NCI-H460 (cell line): ENCODE measurements around the gene NR1D2. TPM values are rescaled to one million over a fixed set of nuclear protein-coding genes. Genes with fewer than 3 reads are reported as not detected.

Experiments
- DNase-seq: peaks from one replicate; pipeline ENCODE4 v3.0.0-alpha.2; 2016; ENCODE audit warnings: low read depth; ENCODE audit errors: extremely low read depth
- total RNA-seq: library from RNA; depleted of rRNA; stranded (reverse); fragments of >200 nt; shearing (Covaris generic); gene quantifications from 2 replicates; pipeline ENCODE4 v1.2.3, GENCODE V29; 2014

NR1D2 gene
- total RNA-seq, 1 experiment from 2014 or later: 16.9 TPM

DNA sequence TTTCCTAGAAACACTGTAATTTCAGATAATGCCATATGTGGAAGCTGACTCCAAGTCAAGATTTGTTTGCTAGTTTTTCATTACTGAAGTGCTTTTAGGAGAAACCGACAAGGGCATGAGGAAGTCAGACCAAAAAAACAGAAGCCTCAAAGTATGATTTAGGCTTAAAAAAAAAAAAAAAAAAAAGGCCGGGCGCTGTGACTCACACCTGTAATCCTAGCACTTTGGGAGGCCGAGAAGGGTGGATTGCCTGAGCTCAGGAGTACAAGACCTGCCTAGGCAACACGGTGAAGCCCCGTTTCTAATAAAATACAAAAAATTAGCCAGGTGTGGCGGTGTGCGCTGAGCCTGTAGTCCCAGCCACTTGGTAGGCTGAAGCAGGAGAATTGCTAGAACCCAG, 16.6 kb upstream of the NR1D2 start:
- no peak for DNase-seq

DNA sequence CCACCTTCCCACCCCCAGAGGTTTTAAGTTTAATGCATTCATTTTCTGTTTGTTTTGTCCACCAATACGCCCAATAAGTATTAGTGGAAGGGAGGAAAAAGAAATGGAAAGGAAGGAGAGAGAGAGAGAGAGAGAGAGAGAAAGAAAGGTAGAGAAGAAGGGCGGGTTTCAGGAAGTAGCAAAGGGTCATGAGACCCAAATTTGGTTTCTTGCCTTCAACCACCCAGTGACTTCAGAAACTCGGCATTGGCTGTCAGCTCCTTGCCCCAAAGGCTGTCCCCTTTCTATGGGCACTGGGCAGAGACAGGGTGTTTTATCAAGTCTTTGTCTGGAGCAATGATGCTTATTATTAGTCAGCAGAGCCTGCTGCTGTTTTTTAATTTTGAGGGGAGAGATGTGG, 13.5 kb upstream of the NR1D2 start:
- DNase-seq: no peak

DNA sequence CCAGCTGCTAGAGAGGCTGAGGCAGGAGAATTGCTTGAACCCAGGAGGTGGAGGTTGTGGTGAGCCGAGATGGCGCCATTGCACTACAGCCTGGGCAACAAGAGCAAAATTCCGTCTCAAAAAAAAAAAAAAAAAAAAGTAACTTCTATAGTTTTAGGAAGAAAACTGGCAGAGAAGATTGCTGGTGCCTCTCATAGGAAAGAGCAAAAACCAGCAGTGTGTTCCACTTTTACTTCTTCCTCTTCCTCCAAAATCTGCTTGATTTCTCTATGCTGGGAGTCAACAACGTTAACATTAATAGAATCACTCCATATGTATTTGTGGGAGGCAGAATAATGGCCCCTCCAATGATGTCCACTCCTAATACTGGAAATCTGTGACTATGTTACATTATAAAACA, 12.5 kb upstream of the NR1D2 start:
- DNase-seq: no peak

DNA sequence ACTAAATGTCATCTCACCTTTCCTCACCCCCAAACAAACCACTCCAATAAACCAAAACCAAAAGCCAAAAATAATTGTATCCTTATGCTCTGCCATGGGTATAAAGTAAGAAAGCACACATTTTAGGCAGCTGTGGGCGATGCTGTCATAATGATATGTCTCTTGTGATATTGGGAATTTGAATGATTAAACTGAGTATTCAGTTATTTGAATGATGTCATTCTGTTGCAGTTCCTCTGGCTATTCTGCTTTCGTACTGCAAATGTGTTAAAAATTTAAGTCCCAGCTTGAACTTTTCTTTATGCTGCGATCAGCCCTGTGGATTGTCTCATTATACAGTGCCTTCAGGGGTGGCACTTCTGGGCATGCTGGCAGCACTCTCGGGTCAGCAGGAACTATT, 10.8 kb upstream of the NR1D2 start:
- DNase-seq: no peak

DNA sequence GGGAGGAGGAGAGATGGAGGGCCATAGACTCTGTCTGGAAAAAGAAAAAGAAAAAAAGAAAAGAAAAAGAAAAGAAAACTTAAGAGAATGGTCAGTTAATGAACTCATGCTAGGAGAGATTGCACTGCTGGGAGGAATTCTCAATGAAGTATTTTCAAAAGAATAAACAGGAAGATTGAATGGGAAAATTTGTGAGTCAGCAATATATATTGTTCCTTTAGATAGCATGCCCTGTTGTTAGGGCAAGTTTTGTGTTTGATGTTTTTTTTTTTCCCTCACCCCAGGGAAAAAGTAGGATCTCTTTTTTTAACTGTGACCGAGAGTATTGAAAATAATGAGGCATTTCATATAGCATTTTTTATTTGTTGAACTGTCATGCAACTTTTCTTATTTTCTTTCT, 7.8 kb upstream of the NR1D2 start:
- no peak for DNase-seq

DNA sequence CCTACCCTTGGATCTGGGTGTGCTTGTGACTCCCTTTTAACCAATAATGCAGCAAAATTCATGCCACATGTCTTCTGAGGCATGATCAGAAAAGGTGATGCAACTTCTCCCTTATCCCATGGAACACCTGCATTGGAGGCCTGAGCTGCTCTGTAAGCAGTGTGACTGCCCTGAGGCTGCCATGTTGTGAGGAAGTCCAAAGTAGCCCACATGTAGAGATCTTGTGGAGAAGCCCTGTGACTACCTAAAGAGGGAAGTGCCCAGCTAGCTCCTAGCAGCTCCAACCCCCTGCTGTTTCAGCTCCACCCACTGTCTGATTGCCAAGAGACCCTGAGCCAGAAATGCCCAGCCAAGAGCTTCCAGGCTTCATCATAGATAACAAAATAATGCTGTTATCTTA, 6.4 kb upstream of the NR1D2 start:
- no peak for DNase-seq

DNA sequence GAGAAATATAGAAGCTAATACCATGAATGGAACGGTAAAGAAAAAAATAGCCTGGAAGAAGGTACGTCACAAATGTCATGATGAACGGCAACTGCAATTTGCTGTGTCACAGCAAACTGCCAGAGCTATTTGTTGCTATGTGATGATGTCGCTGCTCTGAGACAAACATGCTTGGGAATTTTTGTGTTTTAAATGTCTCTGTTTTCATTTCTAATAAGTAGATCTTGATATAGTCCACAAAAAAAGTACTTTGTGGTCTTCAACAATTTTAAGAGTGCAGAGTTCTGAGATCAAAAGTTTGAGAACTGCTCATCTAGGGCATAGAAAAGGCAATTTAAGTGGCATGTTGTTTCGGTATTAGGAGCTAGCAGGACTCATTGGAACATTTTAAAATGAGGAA, 4.3 kb upstream of the NR1D2 start:
- DNase-seq: peak; percentile 48

DNA sequence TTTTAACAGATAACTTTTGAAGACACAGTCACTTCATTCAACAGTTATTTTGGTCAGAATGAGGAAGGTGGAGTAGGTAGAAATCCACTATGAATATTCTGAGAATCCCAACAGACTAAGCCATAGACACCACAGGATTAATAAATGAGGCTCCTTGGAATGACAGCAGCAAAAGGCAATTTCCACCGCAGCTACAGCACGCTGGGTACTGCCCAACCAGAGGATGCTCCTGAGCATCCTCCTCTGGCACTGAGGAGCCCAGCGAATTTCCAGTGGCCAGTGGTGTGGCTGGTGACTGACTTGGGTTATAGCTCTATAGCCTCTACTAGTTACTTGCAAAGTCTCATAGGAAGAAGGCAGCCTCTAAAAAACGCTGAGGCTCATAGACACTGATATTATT, 3.6 kb upstream of the NR1D2 start:
- no peak for DNase-seq

DNA sequence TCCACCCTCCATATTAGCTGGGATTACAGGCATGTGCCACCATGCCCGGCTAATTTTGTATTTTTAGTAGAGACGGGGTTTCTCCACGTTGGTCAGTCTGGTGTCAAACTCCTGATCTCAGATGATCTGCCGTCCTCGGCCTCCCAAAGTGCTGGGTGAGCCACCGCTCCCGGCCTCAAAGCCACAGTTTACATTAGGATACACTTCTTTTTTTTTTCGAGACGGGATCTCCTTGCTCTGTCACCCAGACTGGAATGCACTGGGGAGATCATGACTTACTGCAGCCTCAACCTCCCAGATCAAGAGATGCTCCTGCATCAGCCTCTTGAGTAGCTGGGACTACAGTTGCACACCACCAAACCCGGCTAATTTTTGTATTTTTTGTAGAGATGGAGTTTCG, 2.5 kb upstream of the NR1D2 start:
- DNase-seq: no peak

DNA sequence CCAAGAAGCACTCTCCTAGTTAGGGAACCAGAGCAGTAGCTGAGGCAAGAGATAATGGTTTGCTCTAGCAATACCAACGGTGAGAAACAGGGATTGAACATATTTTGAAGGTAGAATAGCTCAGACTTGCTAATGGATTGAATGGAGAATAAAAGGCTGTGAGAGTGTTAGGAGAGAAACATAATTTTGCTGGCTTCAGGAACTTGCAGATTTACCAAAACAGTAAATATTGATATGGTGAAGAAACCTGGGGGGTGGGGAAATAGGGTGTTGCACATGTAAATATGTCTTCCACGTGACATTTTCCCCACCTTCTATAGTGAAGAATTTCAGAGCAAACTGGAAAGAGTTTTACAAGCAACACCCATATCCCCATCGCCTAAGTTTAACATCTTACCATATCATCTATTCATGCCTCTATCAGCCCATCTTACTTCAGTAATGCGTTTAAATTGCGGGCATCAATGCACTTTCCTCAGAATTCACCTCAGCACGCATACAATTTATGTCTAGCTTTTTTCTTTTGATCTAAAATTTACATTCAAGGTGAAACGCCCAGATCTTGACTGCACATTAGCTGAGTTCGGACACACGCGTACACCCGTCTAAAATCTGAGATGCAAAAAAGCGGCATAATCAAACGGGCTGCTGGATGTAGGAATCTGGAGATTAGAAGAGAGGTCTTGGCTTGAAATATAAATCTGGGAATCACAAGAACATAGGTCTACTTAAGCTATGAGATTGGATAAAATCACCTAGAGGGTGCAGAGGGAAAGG, 891 bp upstream of the NR1D2 start:
- DNase-seq: no peak

DNA sequence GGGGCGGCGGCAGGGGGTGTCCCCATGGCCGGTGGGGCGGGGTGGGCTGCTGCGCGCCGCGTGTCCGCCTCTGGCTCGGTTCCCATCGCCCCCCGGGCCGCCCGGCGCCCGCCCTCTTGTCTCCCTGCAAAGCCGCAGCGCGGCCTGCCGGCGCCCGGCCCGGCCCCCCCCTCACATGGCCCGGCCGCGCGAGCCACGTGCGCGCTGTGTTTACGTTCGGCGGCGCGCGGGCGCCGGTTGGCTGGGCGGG, 502 bp downstream of the NR1D2 start:
- DNase-seq: no peak

DNA sequence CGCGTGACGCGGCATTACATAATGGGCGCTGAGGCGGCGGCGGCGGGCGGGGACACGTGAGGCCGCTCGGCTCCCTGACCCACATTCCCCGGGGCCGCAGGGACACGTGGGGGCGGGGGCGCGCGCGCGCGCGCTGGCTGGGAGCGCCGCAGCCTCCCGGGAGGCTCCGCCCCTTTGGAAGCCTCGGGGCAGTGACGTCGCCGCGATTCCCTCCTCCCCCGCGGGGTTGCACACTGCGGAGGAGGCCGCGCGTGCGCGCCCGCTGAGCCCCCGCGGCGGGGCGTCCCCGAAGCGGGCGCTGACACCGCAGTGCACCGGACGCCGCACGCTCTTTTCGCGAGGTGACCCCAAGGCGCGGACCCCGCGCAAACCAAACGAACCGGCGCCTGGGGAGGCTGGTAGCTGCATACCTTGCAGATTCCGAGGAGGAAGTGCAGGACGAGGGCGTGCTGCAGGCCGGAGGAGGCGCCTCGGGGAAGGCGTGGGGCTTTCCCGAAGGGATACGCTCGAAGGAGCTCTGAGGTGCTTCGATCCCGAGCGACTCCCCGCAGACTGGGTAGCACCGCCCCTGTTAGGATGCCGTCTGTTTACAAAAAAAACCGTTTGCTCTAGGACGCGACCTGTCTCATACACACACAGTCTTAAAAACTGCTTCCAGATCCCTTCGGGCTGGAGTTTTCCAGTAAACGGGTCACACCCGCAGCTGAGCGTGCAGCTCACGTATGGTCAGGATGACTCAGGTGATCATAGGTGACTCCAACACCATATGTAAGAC, 1.0 kb downstream of the NR1D2 start:
- peak; percentile 92 for DNase-seq

DNA sequence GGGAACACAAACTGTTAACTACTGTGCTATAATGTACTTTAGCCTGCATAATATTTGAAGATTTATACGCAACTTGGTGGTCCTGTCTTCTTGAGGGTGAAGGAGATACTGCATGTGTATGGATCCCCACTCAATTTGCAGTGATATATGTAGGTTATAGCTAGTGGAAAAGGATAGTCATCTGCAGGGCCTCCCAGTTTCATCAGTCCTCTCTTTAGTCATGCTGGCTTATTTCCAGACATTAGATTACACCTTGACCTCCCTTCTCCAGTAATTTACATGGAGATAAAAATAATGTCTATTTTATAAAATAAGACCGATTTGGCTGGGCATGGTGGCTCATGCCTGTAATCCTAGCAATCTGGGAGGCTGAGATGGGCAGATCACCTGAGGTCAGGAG, 3.7 kb downstream of the NR1D2 start:
- DNase-seq: no peak

DNA sequence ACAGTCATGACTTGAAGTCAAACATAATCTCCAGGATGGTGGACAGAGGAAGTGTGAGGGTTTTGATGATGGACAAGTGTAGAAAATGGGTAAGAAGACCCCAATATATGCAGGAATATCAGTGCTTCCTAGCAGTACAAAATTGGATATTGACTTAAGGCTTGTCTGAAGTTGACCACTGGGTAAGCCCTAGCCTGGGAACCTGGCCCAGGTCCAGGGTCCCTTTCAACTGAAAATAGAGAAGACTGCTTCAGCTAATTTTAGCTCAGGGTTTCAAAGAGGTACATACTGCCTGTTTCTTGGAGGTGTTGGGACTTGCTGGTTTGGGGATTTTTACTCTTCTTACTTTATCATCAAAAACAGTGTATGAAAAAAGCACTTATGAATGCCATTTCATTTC, 4.7 kb downstream of the NR1D2 start:
- DNase-seq: no peak

DNA sequence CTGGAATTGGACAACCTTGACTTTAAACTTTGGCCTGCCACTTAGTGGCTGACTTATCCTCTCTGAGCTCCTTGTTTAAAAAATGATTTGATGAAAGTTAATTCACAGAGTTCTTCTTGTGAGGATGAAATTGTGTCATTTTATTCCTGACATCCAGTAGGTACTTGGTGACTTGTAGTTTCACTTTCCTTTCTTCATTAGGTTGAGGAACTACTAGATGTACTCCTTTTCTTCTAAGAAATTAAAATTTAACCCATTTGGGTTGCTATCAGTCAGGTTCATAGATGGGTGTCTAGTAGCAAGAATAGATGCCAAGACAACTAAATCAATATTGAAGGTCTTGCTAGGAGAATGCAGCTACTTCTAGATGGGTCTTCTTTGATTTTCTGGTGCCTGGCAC, 5.2 kb downstream of the NR1D2 start:
- DNase-seq: no peak

DNA sequence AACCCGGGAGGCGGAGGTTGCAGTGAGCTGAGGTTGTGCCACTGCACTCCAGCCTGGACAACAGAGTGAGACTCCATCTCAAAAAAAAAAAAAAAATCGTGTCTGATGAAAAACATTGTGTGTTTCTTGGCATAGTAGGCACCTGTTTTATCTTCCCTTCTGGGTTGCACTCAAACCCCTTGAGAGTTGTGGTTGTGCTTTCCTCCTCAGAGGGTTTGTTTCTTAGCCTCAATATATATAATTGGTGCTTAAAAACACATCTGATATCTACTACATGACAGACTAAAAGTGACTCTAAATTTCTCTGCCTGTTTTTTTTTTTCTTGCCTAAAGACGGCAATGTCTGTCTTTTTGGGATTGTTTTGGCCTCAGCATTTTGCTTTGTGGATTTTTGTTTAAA, 7.6 kb downstream of the NR1D2 start:
- DNase-seq: no peak

DNA sequence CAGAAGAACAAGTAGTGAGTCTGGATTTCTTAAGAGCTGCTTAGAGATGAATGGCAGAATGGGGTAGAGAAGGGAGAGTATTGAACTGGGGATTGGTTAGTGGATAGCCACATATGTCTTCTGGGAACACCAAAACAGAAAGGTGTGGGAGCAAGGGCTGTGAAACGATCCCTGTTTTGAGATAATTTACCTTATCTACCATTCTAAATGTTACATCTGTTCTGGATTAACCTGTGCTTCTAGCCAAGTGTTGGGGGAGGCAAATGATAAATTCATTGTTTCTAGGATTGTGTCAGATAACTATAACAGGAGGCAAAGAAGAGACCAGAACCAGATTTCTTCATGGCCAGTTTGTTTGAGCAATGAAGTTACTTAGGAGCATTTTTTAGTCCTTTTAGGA, 8.4 kb downstream of the NR1D2 start:
- no peak for DNase-seq

DNA sequence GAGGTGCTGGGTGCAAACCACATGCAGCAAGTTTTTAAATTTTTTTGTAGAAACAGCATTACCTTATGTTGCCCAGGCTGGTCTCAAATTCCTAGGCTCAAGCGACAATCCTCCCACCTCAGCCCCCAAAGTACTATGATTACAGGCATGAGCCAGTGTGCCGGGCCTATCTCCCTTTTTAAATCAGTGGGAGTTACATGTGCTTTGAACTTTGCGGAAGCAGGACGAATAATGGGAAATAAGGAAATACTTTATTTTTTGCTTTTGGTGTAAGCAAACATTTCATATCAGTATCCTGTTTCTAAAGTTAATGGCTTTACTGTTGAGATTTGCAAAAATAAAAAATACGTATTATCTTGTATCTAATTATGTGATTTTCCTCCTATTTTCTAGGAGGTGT, 9.1 kb downstream of the NR1D2 start:
- DNase-seq: no peak

DNA sequence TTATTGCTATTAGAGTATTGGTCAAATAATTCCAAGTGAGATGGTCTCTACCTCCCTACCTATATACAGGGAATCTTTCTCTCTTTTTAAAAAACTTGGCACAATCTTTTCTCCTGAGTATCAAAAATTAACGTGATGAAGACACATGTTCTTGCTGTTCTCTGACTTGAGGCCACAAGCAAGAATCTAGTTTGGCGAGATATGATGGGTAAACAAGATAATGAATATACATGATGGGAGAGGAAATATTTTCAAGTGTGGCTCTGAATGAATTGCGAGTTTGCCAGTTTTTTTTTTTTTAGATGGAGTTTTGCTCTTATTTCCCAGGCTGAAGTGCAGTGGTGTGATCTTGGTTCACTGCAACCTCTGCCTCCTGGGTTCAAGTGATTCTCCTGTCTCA, 11.6 kb downstream of the NR1D2 start:
- DNase-seq: no peak

DNA sequence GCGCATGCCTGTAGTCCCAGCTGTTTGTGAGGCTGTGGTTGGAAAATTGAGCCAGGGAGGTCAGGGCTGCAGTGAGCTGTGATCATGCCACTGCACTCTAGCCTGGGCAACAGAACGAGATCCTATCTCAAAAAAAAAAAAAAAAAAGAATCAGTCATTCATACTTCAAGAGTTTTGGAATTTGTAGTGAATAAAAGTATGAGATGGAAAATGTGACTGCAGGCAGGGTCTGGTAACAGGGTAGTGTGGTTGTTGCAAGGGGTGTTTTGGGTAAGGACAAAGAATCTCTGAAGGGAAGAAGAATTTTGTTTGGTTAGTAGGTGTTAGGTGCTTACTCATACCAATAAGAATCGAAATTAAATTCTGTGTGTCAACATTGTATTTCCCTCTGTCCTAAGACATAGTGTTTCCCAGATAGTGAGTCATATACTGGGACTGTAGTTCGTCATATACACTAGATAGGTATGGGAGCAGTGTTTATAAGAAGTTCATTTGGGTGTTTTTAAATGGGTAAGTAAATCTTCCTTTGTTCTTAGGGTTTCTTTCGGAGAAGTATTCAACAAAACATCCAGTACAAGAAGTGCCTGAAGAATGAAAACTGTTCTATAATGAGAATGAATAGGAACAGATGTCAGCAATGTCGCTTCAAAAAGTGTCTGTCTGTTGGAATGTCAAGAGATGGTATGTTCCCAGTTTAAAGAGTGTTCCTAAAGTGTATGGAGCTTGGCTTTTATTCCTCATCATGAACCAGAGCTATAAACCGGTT, 14.2 kb downstream of the NR1D2 start:
- peak; percentile 37 for DNase-seq

DNA sequence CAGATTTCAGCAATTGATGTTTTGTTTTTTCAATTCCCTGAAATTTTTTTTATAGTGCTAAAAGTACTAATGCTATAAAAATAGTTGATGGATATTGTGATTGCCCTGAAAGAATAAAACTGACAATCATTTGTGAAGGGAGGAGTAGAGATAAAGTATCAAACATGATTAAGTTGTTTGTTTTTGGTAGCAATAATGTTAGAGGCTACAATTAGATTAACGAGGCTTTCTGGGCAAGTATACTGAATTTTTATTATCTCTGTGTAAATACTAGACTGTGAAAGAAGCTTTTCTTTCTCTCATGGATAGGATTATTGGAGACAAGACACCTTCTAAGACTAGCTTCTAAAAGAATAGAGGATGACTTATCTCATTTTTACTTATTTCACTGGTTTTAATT, 15.6 kb downstream of the NR1D2 start:
- DNase-seq: no peak

DNA sequence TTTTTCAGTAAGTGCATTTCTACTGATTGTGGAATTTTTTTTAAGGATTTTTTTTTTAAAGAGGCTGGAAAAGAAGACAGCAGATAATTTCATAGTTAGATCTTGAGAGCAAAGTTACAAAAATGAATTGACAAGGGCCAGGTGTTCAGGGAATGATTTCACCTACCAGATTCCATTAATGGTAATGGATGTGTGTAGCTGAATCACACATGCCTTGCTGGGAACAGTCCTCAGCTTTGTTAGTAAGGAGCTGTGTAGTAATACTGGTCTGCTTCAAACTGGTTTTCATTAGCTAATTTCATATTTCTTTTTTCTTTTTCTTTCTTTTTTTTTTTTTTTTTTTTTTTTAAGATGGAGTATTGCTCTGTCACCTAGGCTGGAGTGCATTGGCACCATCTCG, 16.0 kb downstream of the NR1D2 start:
- DNase-seq: no peak
